Measurements from ENCODE around the gene ANKUB1. TPM values are rescaled to one million over a fixed set of nuclear protein-coding genes. Genes with fewer than 3 reads are reported as not detected.

Gene ANKUB1
- polyA plus RNA-seq, 1 donor from 2014 or later = not detected

DNA sequence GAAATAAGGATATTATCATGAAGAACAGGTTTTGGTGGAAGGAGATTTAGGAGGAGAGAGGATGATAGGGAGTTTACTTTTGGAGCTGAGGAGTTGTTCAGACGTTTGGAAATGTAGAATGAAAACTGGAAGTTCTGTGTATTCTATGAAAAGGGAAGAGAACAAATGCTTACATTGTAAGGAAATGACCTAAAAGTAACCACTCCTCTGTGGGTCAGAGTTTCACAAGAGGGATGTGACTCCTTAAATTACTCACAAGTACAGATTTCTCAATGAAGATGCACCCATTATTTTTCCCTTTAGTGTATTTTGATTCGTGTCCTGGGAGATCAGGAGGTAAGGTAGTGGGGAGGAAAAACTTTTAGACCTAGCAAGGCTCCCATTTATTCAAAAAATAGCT lies 24.6 kb upstream of the ANKUB1 start:
- Histone ChIP-seq H2AFZ (ENCODE audit: low read depth, low read length) (no peak overlapping the region), H4K20me1 (ENCODE audit: insufficient read depth) (no peaks in the 10 kb centered on the region), H3K4me3 (ENCODE audit: low read length) (no peak overlapping the region), H3K27me3 (ENCODE audit: insufficient read depth, low read depth, low read length) (no peaks in the 10 kb centered on the region), H3F3A (ENCODE audit: insufficient read depth, low read length, poor library complexity, severe bottlenecking) (no peaks in the 10 kb centered on the region), H3K4me2 (ENCODE audit: low read length) (no peak overlapping the region), H3K9me3 (ENCODE audit: low read length) (peaks cover 3% of the 10 kb centered on the region), H3K9ac (ENCODE audit: low read length) (no peak overlapping the region), H3K9me2 (ENCODE audit: insufficient read depth, low read length) (no peaks in the 10 kb centered on the region), H3K27ac (ENCODE audit: low read length) (no peak overlapping the region), H3K36me3 (ENCODE audit: insufficient read depth, low read length) (no peaks in the 10 kb centered on the region), H3K79me2 (replicated peaks; ENCODE audit: insufficient read depth, low read length) (peaks cover 68% of the 10 kb centered on the region)
- no peak for TF ChIP-seq MXI1 (conservative IDR thresholded peaks at IDR 0.05; ENCODE audit: poor library complexity, severe bottlenecking)
- TF ChIP-seq SMC3 (conservative IDR thresholded peaks at IDR 0.05; ENCODE audit: poor library complexity) = no peak
- no peak for TF ChIP-seq REST (IDR thresholded peaks at IDR 0.05; ENCODE audit: borderline replicate concordance)
- TF ChIP-seq POLR2AphosphoS5 (IDR thresholded peaks at IDR 0.05) = no peak
- TF ChIP-seq TAF1 (IDR thresholded peaks at IDR 0.05; ENCODE audit: low read depth) = no peak
- TF ChIP-seq, protein P1, sequence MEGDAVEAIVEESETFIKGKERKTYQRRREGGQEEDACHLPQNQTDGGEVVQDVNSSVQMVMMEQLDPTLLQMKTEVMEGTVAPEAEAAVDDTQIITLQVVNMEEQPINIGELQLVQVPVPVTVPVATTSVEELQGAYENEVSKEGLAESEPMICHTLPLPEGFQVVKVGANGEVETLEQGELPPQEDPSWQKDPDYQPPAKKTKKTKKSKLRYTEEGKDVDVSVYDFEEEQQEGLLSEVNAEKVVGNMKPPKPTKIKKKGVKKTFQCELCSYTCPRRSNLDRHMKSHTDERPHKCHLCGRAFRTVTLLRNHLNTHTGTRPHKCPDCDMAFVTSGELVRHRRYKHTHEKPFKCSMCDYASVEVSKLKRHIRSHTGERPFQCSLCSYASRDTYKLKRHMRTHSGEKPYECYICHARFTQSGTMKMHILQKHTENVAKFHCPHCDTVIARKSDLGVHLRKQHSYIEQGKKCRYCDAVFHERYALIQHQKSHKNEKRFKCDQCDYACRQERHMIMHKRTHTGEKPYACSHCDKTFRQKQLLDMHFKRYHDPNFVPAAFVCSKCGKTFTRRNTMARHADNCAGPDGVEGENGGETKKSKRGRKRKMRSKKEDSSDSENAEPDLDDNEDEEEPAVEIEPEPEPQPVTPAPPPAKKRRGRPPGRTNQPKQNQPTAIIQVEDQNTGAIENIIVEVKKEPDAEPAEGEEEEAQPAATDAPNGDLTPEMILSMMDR (IDR thresholded peaks at IDR 0.05; ENCODE audit: poor library complexity, severe bottlenecking) = no peak

DNA sequence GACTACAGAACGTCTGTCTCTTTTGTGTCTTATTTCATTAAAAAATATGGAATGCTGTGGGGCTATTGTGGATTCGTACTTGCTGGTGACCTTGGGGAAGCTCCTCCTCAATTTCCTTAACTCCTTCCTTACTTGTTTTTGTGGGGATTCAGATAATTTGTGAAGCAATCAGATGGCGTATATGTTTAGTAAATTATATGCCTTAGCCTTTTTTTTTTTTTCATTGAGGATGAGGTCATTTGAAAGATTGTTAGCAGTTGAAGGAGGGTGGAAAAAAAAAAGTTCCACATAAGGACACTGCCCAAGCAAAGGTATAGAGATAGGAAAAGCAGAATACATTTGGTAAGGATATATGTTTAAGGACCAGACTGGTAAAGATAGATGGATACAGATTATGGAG lies 24.0 kb upstream of the ANKUB1 start:
- TF ChIP-seq EP300 (conservative IDR thresholded peaks at IDR 0.05; ENCODE audit: poor library complexity, severe bottlenecking) = no peak
- TF ChIP-seq TAF1 (IDR thresholded peaks at IDR 0.05; ENCODE audit: low read depth) = no peak
- no peak for TF ChIP-seq POLR2AphosphoS5 (IDR thresholded peaks at IDR 0.05)
- TF ChIP-seq REST (IDR thresholded peaks at IDR 0.05; ENCODE audit: borderline replicate concordance) = no peak
- TF ChIP-seq EZH2 (IDR thresholded peaks at IDR 0.05; ENCODE audit: borderline replicate concordance, insufficient read depth, low read length, poor library complexity, severe bottlenecking) = no peak
- TF ChIP-seq MXI1 (conservative IDR thresholded peaks at IDR 0.05; ENCODE audit: poor library complexity, severe bottlenecking) = no peak
- TF ChIP-seq, protein P1 (IDR thresholded peaks at IDR 0.05; ENCODE audit: poor library complexity, severe bottlenecking) = no peak
- no peak for TF ChIP-seq RAD21 (conservative IDR thresholded peaks at IDR 0.05)
- TF ChIP-seq SMC3 (conservative IDR thresholded peaks at IDR 0.05; ENCODE audit: poor library complexity) = no peak
- peaks cover 3% of the 10 kb centered on the region for H3K9me3 ChIP-seq (ENCODE audit: low read length)
- H3K79me2 ChIP-seq (replicated peaks; ENCODE audit: insufficient read depth, low read length) = peaks cover 61% of the 10 kb centered on the region
- H3F3A ChIP-seq (ENCODE audit: insufficient read depth, low read length, poor library complexity, severe bottlenecking) = no peaks in the 10 kb centered on the region
- H3K4me3 ChIP-seq (ENCODE audit: low read length) = peak overlapping the region; percentile 87
- H3K9ac ChIP-seq (ENCODE audit: low read length) = no peak overlapping the region
- H3K36me3 ChIP-seq (ENCODE audit: insufficient read depth, low read length) = no peaks in the 10 kb centered on the region
- no peaks in the 10 kb centered on the region for H3K9me2 ChIP-seq (ENCODE audit: insufficient read depth, low read length)
- H4K20me1 ChIP-seq (ENCODE audit: insufficient read depth) = no peaks in the 10 kb centered on the region
- H3K27me3 ChIP-seq (ENCODE audit: insufficient read depth, low read depth, low read length) = no peaks in the 10 kb centered on the region
- no peak overlapping the region for H2AFZ ChIP-seq (ENCODE audit: low read depth, low read length)
- H3K27ac ChIP-seq (ENCODE audit: low read length) = no peak overlapping the region
- no peak overlapping the region for H3K4me2 ChIP-seq (ENCODE audit: low read length)
